PFSK-1 (cell line): ENCODE measurements around the gene SLC16A6.

Experiments used
- POLR2AphosphoS5 ChIP-seq: IDR thresholded peaks from 2 replicates; pipeline ENCODE4 v1.6.1; 2012; ENCODE audit warnings: low read depth, mild to moderate bottlenecking, control low read depth, low read length, moderate library complexity
- TAF1 ChIP-seq: IDR thresholded peaks from 2 replicates; pipeline ENCODE4 v1.6.1; 2012; ENCODE audit warnings: low read length, control low read depth, borderline replicate concordance; ENCODE audit not compliant: insufficient read depth

GRCh38 chr17:68222606-68223005 is 68.3 kb downstream of the SLC16A6 start:
- TF ChIP-seq POLR2AphosphoS5 = no peak
- TF ChIP-seq TAF1 = no peak
